HG03432 (cell line): ENCODE data around the gene ADCY6.
"Not testable (repeated sequence)": the region's sequence is repeated elsewhere in the genome, so short reads cannot be mapped to it uniquely, and the experiment has no call there.

Source experiments
- ATAC-seq: cut with Tn5 transposase; IDR thresholded peaks from one replicate; pipeline ENCODE4 v1.9.1; 2021; ENCODE audit warnings: mild to moderate bottlenecking, moderate library complexity; ENCODE audit not compliant: unreplicated experiment

ADCY6 gene

GRCh38 chr12:48764521-48764920 lies 24.4 kb downstream of the ADCY6 start:
- peak; percentile 54 for ATAC-seq

DNA sequence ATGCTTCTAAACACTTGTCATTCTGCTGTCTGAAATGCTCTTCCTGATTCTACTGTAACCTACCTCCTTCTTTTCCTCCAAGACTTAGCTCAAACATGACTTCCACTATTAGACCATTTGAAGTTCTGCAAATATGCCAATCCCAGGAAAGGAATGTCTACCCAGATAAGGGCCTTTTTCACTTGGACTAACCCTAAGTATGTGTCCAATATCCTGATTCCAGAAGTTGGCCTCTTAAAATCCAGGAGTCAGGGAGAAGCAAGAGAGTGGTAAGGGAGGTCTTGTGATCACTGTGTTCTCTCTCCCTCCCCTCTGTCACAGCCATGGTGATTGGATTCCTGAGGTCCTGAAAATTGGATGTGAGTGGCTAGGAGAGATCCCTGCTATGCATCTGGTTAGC lies 30.2 kb downstream of the ADCY6 start:
- ATAC-seq, result no peak

- ATAC-seq, result no peak
These were observed 30.7 kb downstream of the ADCY6 start for GRCh38 chr12:48758186-48758585.

DNA sequence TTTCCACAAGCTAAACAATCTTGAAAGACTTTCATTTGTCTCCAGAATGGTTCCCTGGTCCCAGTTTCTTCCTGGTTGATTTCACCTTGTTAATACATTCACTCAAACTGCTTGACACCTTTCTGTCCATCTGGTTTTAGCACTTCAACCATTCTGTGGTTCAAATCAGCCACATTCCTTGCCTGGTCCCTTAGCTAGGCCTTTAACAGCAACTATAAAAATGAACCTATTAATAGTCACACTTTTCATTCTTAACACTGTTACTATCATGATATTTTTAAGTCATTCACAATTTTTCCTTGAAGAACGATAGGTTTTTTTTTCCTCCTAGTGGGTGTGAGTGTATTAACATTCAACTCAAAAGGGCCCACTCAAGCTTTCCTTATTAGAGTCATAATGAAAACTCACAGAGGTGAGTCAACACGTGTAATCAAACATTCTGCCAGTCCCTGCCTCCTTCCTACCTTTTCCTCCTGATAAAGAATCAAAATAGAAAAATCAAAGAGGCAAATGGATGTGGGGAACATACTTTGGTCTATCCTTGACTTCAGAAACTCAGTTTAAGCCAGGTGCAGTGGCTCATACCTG lies 38.0 kb downstream of the ADCY6 start:
- ATAC-seq, result no peak

GRCh38 chr12:48750215-48750614 lies 38.7 kb downstream of the ADCY6 start:
- no peak for ATAC-seq

DNA sequence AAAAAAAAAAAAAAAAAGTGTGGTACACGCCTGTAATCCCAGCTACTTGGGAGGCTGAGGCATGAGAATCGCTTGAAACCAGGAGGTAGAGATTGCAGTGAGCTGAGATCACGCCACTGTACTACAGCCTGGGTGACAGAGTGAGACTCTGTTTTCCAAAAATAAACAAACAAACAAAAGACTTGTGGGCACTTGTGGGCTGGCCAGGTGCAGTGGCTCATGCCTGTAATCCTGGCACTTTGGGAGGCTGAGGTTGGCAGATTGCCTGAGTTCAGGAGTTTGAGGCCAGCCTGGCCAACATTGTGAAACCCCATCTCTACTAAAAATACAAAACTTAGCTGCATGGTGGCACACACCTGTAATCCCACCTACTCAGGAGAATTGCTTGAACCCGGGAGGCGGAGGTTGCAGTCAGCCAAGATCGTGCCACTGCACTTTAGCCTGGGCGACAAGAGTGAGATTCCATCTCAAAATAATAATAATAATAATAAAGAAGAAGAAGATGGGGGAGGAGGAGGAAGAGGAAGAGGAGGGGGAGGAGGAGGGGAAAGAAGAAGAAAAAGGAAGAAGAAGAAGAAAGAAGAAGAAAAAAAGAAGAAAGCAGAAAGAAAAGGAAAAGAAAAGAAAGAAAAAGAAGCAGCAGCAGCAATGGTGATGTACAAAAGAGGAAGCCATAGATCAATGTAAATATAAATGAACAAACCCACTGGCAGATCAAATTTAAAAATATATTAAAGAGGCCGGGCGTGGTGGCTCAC lies 44.5 kb downstream of the ADCY6 start:
- ATAC-seq, result no peak

- no peak for ATAC-seq
These were observed 49.1 kb downstream of the ADCY6 start for GRCh38 chr12:48739618-48740269.

DNA sequence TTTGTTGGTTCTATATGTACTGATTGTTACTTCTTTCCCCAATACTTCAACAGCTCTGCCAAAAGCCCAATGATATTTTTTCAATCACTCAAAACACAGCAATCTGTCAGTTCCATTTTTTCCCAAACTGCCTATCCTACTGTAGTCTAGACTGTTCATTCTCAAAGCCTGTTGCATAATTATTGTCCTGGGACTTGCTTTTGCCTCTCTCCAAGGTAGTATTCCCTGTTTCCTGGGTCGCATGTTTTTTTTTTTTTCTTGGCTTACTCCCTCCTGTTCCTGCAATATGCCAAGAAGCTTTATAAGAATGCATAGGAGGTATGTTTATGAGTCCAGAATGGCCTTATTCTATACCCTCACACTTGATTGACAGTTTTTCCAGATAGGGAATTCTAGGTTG lies 52.4 kb downstream of the ADCY6 start:
- ATAC-seq, result no peak

DNA sequence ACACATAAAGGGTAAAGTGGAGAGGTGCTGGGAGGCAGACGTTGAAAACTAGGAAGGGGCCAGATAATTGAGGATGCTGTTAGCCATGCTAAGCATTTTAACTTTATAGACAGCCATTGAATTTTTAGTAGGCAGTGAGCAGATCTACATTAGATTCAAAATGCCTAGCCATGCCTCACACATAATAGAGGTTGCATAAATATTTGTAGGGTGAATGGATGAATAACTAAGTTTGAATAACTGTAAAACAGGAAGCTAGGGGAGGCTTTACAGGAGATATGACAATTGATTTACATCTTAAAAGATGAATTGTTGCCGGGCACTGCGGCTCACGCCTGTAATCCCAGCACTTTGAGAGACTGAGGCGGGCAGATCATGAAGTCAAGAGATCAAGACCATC lies 60.1 kb downstream of the ADCY6 start:
- ATAC-seq, result no peak

GRCh38 chr12:48720737-48721136 lies 68.2 kb downstream of the ADCY6 start:
- ATAC-seq, result not testable (repeated sequence)

GRCh38 chr12:48720171-48720570 lies 68.7 kb downstream of the ADCY6 start:
- not testable (repeated sequence) for ATAC-seq

- not testable (repeated sequence) for ATAC-seq
These were observed 69.9 kb downstream of the ADCY6 start for GRCh38 chr12:48719002-48719401.

DNA sequence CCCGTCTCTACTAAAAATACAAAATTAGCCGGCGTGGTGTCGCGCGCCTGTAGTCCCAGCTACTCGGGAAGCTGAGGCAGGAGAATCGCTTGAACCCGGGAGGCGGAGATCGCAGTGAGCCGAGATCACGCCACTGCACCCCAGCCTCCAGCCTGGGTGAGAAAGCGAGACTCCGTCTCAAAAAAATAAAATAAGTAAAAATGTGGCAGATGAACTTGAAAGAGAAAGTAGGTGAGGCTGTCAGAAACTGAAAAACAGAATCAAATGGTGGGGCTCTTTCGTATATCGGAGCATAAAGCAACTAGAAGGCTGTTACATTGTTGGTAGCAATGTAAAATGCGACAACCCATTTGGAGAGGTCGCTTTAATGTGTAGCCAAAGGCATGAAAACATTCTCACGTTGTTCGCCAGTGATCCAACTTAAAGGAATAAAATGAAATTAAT lies 71.6 kb downstream of the ADCY6 start:
- peak; percentile 0 for ATAC-seq

GRCh38 chr12:48716493-48717251 lies 72.2 kb downstream of the ADCY6 start, which contains the start of gene CCNT1:
Gene CCNT1, minus strand, starts transcription at chr12:48716707. Its CDS starts 32 bp downstream, at chr12:48716675.
- peak; percentile 95 for ATAC-seq
